ENCODE results near the gene TBC1D8. TPM values are rescaled to one million over a fixed set of nuclear protein-coding genes. Genes with fewer than 3 reads are reported as not detected.

Gene TBC1D8
- total RNA-seq, 1 experiment from 2014 or later, result 51.7 TPM

- no peaks in the 10 kb centered on the region for H3K27me3 Mint-ChIP-seq (ENCODE audit: low read depth)
- H3K4me3 Mint-ChIP-seq, result no peak overlapping the region
- peaks cover 30% of the 10 kb centered on the region for H3K36me3 Mint-ChIP-seq
- no peak for ATAC-seq
- TF ChIP-seq E2F5 (CRISPR knock-in tag; IDR thresholded peaks at IDR 0.05) (no peak), MYBL2 (CRISPR knock-in tag; IDR thresholded peaks at IDR 0.05) (no peak), IRF1 (CRISPR knock-in tag; IDR thresholded peaks at IDR 0.05) (no peak), E2F1 (CRISPR knock-in tag; IDR thresholded peaks at IDR 0.05) (no peak), ZNF396 (CRISPR knock-in tag; IDR thresholded peaks at IDR 0.05; ENCODE audit: borderline replicate concordance) (no peak), CTCF (IDR thresholded peaks at IDR 0.05) (no peak), FOXJ3 (CRISPR knock-in tag; IDR thresholded peaks at IDR 0.05; ENCODE audit: borderline replicate concordance) (no peak)
- H3K4me1 Mint-ChIP-seq, result peaks cover 3% of the 10 kb centered on the region
- peaks cover 13% of the 10 kb centered on the region for H3K9me3 Mint-ChIP-seq
- DNase-seq (ENCODE audit: low spot score), result no peak
- ChIA-PET POLR2A (no interaction called here), CTCF (no interaction called here)
- H3K27ac Mint-ChIP-seq, result peak overlapping the region; percentile 69; the same call in 1 of the 2 replicates
These were observed 69.7 kb downstream of the TBC1D8 start for GRCh38 chr2:101081375-101081907.

GRCh38 chr2:101080211-101081068, 70.7 kb downstream of the TBC1D8 start:
- TF ChIP-seq CREB1 (CRISPR knock-in tag; IDR thresholded peaks at IDR 0.05) (no peak), ZNF532 (CRISPR knock-in tag; IDR thresholded peaks at IDR 0.05; ENCODE audit: borderline replicate concordance) (no peak), ZNF121 (CRISPR knock-in tag; IDR thresholded peaks at IDR 0.05) (peak; percentile 62; the same call in 1 of the 2 replicates)
- Mint-ChIP-seq H3K27me3 (ENCODE audit: low read depth) (no peaks in the 10 kb centered on the region), H3K4me3 (no peak overlapping the region), H3K36me3 (peaks cover 38% of the 10 kb centered on the region), H3K4me1 (peaks cover 3% of the 10 kb centered on the region), H3K9me3 (peaks cover 23% of the 10 kb centered on the region), H3K27ac (no peak overlapping the region)
- CTCF ChIA-PET, result no interaction called here
- DNase-seq (ENCODE audit: low spot score) (no peak), ATAC-seq (no peak)
- POLR2A ChIA-PET, result no interaction called here

- CTCF ChIA-PET, result no interaction called here
- no peak for DNase-seq (ENCODE audit: low spot score)
- Mint-ChIP-seq H3K27me3 (ENCODE audit: low read depth) (no peaks in the 10 kb centered on the region), H3K4me1 (peaks cover 6% of the 10 kb centered on the region), H3K4me3 (no peak overlapping the region), H3K27ac (no peak overlapping the region), H3K36me3 (peaks cover 58% of the 10 kb centered on the region), H3K9me3 (peaks cover 48% of the 10 kb centered on the region)
- POLR2A ChIA-PET, result no interaction called here
- ATAC-seq, result no peak
- TF ChIP-seq HMGA2 (CRISPR knock-in tag; IDR thresholded peaks at IDR 0.05), result no peak
- TF ChIP-seq FOXP1 (CRISPR knock-in tag; IDR thresholded peaks at IDR 0.05; ENCODE audit: borderline replicate concordance), result no peak
- TF ChIP-seq ZNF263 (CRISPR knock-in tag; IDR thresholded peaks at IDR 0.05; ENCODE audit: low read depth), result no peak
- no peak for TF ChIP-seq CREM (CRISPR knock-in tag; IDR thresholded peaks at IDR 0.05)
- no peak for TF ChIP-seq MXD4 (CRISPR knock-in tag; IDR thresholded peaks at IDR 0.05; ENCODE audit: borderline replicate concordance)
- TF ChIP-seq, protein P1, sequence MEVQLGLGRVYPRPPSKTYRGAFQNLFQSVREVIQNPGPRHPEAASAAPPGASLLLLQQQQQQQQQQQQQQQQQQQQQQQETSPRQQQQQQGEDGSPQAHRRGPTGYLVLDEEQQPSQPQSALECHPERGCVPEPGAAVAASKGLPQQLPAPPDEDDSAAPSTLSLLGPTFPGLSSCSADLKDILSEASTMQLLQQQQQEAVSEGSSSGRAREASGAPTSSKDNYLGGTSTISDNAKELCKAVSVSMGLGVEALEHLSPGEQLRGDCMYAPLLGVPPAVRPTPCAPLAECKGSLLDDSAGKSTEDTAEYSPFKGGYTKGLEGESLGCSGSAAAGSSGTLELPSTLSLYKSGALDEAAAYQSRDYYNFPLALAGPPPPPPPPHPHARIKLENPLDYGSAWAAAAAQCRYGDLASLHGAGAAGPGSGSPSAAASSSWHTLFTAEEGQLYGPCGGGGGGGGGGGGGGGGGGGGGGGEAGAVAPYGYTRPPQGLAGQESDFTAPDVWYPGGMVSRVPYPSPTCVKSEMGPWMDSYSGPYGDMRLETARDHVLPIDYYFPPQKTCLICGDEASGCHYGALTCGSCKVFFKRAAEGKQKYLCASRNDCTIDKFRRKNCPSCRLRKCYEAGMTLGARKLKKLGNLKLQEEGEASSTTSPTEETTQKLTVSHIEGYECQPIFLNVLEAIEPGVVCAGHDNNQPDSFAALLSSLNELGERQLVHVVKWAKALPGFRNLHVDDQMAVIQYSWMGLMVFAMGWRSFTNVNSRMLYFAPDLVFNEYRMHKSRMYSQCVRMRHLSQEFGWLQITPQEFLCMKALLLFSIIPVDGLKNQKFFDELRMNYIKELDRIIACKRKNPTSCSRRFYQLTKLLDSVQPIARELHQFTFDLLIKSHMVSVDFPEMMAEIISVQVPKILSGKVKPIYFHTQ (CRISPR knock-in tag; IDR thresholded peaks at IDR 0.05), result no peak
- TF ChIP-seq ZNF423 (CRISPR knock-in tag; IDR thresholded peaks at IDR 0.05), result no peak
- no peak for TF ChIP-seq CBFB (CRISPR knock-in tag; IDR thresholded peaks at IDR 0.05; ENCODE audit: low read depth)
- TF ChIP-seq IRF2 (CRISPR knock-in tag; IDR thresholded peaks at IDR 0.05; ENCODE audit: borderline replicate concordance, low read depth), result no peak
These were observed 74.6 kb downstream of the TBC1D8 start for GRCh38 chr2:101076581-101076980.
